GM12892 (cell line): Measurements from ENCODE around the gene PCSK7.

Source experiments
- DNase-seq: peaks from one replicate; pipeline ENCODE4 v3.0.0; 2011; ENCODE audit not compliant: insufficient read length
- FAIRE-seq: peaks from 2 replicates; lab custom pipeline; 2011; peaks lifted over from hg19 to GRCh38; lab: Jason Lieb, UNC
- POLR2A ChIP-seq: IDR thresholded peaks from 2 replicates; pipeline ENCODE4 v1.6.1; 2011; ENCODE audit warnings: low read depth, low read length, control low read depth
- POLR2AphosphoS5 ChIP-seq: IDR thresholded peaks from 2 replicates; pipeline ENCODE4 v1.6.1; 2011; ENCODE audit warnings: low read depth, low read length, control low read depth
- TAF1 ChIP-seq: IDR thresholded peaks from 2 replicates; pipeline ENCODE4 v1.6.1; 2011; ENCODE audit warnings: low read depth, mild to moderate bottlenecking, control low read depth, low read length, borderline replicate concordance

PCSK7 gene

GRCh38 chr11:117197516-117198456, 34.1 kb downstream of the PCSK7 start:
- TF ChIP-seq POLR2AphosphoS5: no peak
- TF ChIP-seq POLR2A: no peak
- TF ChIP-seq TAF1: no peak
- no peak for FAIRE-seq
- no peak for DNase-seq

GRCh38 chr11:117197006-117197405, 34.9 kb downstream of the PCSK7 start:
- DNase-seq (no peak), FAIRE-seq (no peak)
- TF ChIP-seq TAF1 (no peak), POLR2AphosphoS5 (no peak), POLR2A (no peak)

DNA sequence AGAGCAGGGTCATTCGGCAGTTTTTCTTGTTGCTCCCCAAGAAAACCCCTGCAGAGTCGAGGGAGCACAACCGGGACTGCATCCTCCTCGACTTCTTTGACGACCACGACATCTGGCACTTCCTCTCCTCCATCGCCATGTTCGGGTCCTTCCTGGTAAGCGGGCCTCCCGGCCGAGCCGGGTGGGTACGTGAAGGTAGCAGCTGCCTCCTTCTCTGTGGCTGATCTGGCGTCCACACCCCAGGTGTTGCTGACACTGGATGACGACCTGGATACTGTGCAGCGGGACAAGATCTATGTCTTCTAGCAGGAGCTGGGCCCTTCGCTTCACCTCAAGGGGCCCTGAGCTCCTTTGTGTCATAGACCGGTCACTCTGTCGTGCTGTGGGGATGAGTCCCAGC, 36.1 kb downstream of the PCSK7 start:
- FAIRE-seq (no peak), DNase-seq (no peak)
- TF ChIP-seq TAF1 (no peak), POLR2A (no peak), POLR2AphosphoS5 (no peak)

GRCh38 chr11:117195258-117195657, 36.6 kb downstream of the PCSK7 start:
- FAIRE-seq: no peak
- TF ChIP-seq POLR2A: no peak
- TF ChIP-seq POLR2AphosphoS5: no peak
- no peak for TF ChIP-seq TAF1

GRCh38 chr11:117194267-117194666, 37.6 kb downstream of the PCSK7 start:
- FAIRE-seq (no peak), DNase-seq (no peak)
- TF ChIP-seq TAF1 (no peak), POLR2AphosphoS5 (no peak), POLR2A (no peak)

More at GRCh38 chr11:117195258-117195657, 36.6 kb downstream of the PCSK7 start:
- no peak for DNase-seq

DNA sequence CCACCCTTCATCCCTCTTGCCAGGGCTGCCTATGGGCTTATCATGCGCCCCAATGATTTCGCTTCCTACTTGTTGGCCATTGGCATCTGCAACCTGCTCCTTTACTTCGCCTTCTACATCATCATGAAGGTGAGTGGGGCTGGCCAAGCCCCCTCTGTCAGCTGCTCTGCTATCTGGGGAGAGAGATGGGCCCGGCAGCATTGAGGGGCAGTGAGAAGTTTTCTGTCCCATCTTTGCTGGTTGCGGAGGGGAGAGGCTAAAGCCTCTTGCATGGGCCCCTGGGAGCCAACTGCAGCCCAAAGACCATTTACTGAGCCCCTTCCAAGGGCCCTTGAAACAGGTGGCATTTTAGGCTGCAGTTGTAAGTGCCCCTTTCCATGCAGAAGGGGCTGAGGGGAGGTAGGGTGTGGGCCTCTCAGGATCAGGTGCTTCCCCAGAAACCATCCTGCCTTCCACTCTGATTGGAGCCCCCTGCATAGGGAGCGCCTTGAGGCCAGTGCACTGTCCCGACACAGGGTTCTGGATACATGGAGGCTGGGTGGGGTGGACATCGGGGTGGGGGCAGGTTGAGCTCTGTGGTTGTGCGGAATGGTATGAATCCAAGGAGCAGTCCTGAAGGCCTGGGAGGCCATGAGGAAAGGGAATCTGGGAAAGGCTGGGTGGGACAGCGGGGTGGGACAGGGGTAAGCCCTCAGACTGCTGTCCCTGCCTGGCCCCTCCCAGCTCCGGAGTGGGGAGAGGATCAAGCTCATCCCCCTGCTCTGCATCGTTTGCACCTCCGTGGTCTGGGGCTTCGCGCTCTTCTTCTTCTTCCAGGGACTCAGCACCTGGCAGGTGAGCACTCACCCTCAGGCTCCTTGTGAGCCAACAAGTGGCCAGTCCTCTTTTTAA, 38.5 kb downstream of the PCSK7 start:
- no peak for TF ChIP-seq POLR2A
- DNase-seq (no peak), FAIRE-seq (no peak)

DNA sequence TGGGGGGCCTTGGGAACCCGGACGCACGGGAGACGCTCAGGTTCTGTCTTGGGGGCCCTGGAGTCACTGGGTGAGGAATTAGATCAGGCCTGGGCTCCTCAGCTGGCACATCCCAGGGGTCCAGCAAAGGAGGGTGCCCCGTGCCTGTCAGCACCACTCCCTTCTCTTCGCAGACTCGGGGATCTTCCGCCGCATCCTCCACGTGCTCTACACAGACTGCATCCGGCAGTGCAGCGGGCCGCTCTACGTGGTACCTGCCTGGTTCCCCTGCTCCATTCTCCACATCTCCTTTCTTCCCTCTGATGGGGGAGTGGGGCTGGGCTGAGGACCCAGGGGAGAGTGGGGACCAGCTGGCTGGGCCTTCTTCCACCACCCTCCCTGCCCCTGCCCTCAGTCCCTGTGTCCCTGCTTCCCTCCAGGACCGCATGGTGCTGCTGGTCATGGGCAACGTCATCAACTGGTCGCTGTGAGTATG, 39.4 kb downstream of the PCSK7 start:
- FAIRE-seq (no peak), DNase-seq (no peak)
- TF ChIP-seq POLR2AphosphoS5 (no peak), POLR2A (no peak), TAF1 (no peak)

GRCh38 chr11:117191680-117192400, 40.0 kb downstream of the PCSK7 start:
- TF ChIP-seq POLR2AphosphoS5 (no peak), POLR2A (no peak)
- no peak for FAIRE-seq
- DNase-seq: no peak

DNA sequence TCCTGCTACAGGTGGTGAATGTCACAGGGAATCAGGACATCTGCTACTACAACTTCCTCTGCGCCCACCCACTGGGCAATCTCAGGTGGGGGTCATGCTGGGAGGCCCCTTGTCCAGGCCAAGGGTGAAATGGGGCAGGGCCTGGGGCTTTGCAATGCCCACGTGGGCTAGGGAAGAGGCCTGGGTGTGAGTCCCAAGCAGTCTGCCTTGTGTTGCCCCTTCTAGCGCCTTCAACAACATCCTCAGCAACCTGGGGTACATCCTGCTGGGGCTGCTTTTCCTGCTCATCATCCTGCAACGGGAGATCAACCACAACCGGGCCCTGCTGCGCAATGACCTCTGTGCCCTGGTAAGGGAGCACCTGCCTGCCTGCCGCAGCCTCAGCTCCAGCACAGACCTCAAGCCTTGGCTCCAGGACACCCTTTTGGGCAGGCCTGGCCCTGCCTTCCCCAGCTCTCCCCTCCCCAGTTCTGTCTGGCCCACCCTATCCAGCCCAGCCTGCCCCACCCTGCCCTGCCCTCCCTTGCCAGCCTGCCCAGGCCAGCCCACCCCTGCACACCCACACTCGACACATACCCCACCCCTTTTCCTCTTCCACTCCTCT, 41.8 kb downstream of the PCSK7 start:
- no peak for DNase-seq
- FAIRE-seq: no peak
- no peak for TF ChIP-seq TAF1
- TF ChIP-seq POLR2A: no peak
- no peak for TF ChIP-seq POLR2AphosphoS5

DNA sequence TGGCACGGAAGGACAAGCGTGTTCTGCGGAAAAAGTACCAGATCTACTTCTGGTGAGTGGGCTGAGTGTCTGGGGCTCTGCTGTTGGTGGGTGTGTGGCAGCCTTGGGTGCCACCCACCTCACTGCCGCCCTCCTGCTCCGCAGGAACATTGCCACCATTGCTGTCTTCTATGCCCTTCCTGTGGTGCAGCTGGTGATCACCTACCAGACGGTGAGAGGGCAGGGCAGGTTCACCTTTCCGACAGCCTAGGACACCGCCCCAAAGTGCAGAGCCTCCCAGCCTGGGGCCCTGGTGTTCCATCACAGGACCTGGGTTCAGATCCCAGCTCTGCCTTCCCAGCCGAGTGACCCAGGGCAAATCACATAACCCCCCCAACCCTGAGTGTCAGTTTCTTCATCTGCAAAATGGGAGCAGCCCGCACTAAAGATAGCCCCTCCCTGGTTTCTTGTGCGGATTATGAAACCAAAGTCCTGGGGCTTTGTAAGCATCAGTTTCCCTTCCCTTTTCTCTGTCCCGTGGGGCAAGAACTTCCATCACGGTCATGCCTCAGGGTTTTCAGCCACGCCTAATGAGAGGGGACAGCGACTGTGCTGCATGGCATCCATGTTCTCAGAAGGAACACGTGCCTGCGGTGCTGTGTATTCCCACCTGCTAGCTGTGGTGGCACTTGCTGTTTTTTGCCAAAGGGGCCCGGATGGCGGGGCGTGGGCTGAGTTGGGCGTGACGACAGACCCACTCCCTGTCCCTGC, 42.5 kb downstream of the PCSK7 start:
- DNase-seq: no peak
- FAIRE-seq: peak; percentile 73
- TF ChIP-seq TAF1 (no peak), POLR2A (peak; percentile 31; the same call in 1 of the 2 replicates)
